Measurements from ENCODE around the gene PRR36. TPM values are rescaled to one million over a fixed set of nuclear protein-coding genes. Genes with fewer than 3 reads are reported as not detected.
A peak's percentile ranks its signal among the peaks of the same experiment; 100 is the strongest.

Gene PRR36
- total RNA-seq, 1 experiment from 2014 or later, result 0.26 TPM

DNA sequence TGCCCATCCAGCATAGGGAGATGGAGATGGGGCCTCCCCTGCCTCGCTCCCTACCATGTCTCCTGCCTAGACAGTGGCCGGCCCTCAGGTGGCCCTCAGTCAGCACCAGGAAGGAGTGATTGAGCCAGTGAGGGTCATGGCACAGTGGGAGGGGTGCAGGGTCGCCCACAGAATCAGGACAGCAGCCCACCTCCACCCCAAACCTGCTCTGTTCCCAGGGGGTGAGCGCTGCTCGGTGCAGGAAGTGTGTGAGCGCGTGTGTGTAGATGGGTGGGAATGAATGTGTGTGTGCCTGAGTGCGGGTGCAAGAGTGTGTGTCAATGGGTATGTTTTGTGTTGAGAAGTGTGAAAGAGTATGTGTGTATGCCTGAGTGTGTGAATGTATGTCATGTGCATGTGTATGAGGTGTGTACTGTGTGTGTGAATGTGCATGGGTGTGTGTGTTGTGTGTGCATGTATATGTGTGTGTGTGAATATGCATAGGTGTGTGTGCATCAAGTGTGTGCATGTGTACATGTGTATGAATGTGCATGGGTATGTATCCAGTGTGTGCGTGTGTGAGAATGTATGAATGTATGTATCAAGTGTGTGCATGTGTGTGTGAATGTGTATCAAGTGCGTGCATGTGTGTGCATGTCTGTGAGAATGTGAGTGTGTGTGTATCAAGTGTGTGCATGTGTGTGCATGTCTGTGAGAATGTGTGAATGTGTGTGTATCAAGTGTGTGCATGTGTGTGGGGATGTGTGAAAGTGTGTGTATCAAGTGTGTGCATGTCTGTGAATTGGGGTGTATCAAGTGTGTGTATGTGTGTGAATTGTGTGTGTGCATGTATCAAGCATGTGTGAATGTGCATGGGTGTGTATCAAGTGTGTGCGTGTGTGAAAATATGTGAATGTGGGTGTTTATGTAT is 32.2 kb downstream of the PRR36 start:
- DNase-seq (ENCODE audit: unreplicated experiment), result no peak
- POLR2A ChIA-PET, result no interaction called here
- Mint-ChIP-seq H3K27ac (ENCODE audit: low read depth, unreplicated experiment) (no peak overlapping the region), H3K4me1 (ENCODE audit: insufficient read depth, unreplicated experiment) (peaks cover 14% of the 10 kb centered on the region), H3K4me3 (ENCODE audit: unreplicated experiment) (no peak overlapping the region), H3K27me3 (ENCODE audit: insufficient read depth, unreplicated experiment) (no peaks in the 10 kb centered on the region), H3K36me3 (ENCODE audit: insufficient read depth, unreplicated experiment) (peaks cover 12% of the 10 kb centered on the region), H3K9me3 (ENCODE audit: unreplicated experiment) (no peaks in the 10 kb centered on the region)
- intact Hi-C loops (cut with micrococcal nuclease), result no loop called here
- CTCF ChIA-PET, result no interaction called here
- no TSS peak for BruUV-seq (replicated peaks)
- TF ChIP-seq, protein P1, sequence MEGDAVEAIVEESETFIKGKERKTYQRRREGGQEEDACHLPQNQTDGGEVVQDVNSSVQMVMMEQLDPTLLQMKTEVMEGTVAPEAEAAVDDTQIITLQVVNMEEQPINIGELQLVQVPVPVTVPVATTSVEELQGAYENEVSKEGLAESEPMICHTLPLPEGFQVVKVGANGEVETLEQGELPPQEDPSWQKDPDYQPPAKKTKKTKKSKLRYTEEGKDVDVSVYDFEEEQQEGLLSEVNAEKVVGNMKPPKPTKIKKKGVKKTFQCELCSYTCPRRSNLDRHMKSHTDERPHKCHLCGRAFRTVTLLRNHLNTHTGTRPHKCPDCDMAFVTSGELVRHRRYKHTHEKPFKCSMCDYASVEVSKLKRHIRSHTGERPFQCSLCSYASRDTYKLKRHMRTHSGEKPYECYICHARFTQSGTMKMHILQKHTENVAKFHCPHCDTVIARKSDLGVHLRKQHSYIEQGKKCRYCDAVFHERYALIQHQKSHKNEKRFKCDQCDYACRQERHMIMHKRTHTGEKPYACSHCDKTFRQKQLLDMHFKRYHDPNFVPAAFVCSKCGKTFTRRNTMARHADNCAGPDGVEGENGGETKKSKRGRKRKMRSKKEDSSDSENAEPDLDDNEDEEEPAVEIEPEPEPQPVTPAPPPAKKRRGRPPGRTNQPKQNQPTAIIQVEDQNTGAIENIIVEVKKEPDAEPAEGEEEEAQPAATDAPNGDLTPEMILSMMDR (IDR thresholded peaks at IDR 0.05; ENCODE audit: unreplicated experiment), result no peak

DNA sequence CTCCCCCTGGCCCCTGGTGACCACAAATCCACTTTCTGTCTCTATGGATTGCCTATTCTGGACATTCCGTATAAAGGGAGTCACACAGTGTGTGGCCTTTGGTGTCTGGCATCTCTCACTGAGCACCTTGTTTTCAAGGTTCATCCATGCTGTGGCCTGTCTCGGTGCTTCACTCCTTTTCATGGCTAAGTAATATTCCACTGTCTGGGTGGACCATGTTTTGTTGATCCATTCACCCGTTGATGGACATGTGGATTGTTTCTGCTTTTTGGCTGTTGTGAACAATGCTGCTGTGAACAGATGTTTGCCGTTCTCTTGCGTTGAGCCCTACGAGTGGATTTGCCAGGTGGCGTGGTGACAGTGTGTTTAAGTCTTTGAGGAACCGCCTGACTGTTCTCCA is 33.6 kb downstream of the PRR36 start:
- Mint-ChIP-seq H3K36me3 (ENCODE audit: insufficient read depth, unreplicated experiment) (peaks cover 12% of the 10 kb centered on the region), H3K4me3 (ENCODE audit: unreplicated experiment) (no peak overlapping the region), H3K27ac (ENCODE audit: low read depth, unreplicated experiment) (no peak overlapping the region), H3K9me3 (ENCODE audit: unreplicated experiment) (no peaks in the 10 kb centered on the region), H3K4me1 (ENCODE audit: insufficient read depth, unreplicated experiment) (peaks cover 14% of the 10 kb centered on the region), H3K27me3 (ENCODE audit: insufficient read depth, unreplicated experiment) (no peaks in the 10 kb centered on the region)
- DNase-seq (ENCODE audit: unreplicated experiment), result no peak
- ChIA-PET POLR2A (no interaction called here), CTCF (interaction anchor here (0.8 kb wide), 1 partner anchor 12 kb away, joined by 3 read pairs; no protein-coding TSS in a partner anchor)
- TF ChIP-seq, protein P1 (IDR thresholded peaks at IDR 0.05; ENCODE audit: unreplicated experiment), result no peak
- BruUV-seq (replicated peaks), result no TSS peak
- intact Hi-C loops (cut with micrococcal nuclease), result no loop called here

DNA sequence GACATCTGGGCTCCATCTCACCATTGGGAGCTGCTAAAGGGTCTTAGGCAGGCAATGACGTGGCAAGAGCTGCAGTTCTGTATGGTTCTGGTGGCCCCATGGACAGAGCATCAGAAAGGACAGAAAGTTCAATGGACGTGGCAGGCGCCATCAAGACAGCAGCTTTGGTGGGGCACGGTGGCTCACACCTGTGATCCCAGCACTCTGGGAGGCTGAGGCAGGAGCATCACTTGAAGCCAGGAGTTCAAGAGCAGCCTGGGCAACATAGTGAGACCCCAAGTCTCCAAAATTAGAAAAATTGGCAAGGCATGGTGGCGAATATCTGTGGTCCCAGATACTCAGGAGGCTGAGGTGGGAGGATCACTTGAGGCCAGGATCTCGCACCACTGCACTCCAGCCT is 34.7 kb downstream of the PRR36 start:
- intact Hi-C loops (cut with micrococcal nuclease), result no loop called here
- Mint-ChIP-seq H3K4me1 (ENCODE audit: insufficient read depth, unreplicated experiment) (peaks cover 14% of the 10 kb centered on the region), H3K27me3 (ENCODE audit: insufficient read depth, unreplicated experiment) (no peaks in the 10 kb centered on the region), H3K36me3 (ENCODE audit: insufficient read depth, unreplicated experiment) (peaks cover 12% of the 10 kb centered on the region), H3K4me3 (ENCODE audit: unreplicated experiment) (no peak overlapping the region), H3K27ac (ENCODE audit: low read depth, unreplicated experiment) (no peak overlapping the region), H3K9me3 (ENCODE audit: unreplicated experiment) (no peaks in the 10 kb centered on the region)
- POLR2A ChIA-PET, result no interaction called here
- no TSS peak for BruUV-seq (replicated peaks)
- DNase-seq (ENCODE audit: unreplicated experiment), result no peak
- CTCF ChIA-PET, result interaction anchor here (0.7 to 0.8 kb wide), 2 partner anchors 76 to 380 kb away, joined by 3 read pairs; no protein-coding TSS in a partner anchor
- TF ChIP-seq, protein P1 (IDR thresholded peaks at IDR 0.05; ENCODE audit: unreplicated experiment), result no peak

DNA sequence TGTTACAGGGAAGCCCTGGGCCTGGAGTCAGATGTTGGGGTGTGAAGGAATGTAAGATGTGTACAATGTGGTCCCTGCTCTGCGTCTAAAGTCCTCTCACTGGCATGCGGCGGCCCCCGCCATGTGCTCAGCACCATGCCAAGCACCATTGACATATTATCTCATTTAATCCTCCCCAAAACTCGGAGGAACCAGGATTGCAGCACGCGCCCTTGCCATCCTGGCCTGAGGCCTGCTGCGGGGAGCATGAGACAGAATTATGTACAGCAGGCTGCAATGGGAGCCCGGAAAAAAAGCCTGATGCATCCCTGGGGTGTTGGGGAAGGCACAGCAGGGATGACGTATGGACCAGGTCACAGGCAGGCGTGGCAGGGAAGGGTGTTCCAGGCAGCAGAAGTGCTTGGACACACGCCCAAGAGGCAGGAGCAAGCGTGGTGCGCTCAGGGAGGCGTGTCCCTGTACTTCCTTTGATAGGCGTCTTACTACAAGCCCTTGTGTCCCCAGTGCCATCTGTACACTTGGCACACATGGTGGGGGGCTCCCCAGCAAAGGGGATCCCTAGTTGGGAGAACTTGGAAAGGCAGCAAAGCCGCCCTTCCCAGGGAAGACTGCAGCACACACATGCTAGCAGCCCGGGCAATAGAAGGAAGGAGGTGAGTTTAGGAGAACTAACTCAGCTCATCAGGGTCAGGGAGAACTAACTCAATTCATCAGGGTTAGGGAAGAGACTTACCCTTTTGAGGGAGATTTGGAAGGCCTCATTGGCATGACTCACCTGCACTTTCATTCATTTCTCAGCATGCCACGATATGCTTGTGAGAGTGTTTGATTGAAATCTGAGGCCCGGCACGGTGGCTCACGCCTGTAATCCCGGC is 40.7 kb downstream of the PRR36 start:
- H3K27me3 Mint-ChIP-seq (ENCODE audit: insufficient read depth, unreplicated experiment), result no peaks in the 10 kb centered on the region
- peaks cover 17% of the 10 kb centered on the region for H3K36me3 Mint-ChIP-seq (ENCODE audit: insufficient read depth, unreplicated experiment)
- POLR2A ChIA-PET, result interaction anchor here (0.6 to 3.3 kb wide), 7 partner anchors 33 to 144 kb away, joined by 3 to 14 read pairs (median 3); partner anchors contain the start of gene MAP2K7
- BruUV-seq (replicated peaks), result TSS peak; percentile 34
- no peaks in the 10 kb centered on the region for H3K9me3 Mint-ChIP-seq (ENCODE audit: unreplicated experiment)
- CTCF ChIA-PET, result interaction anchor here (0.7 to 1.8 kb wide), 4 partner anchors 19 to 147 kb away, joined by 3 to 7 read pairs (median 4); no protein-coding TSS in a partner anchor
- DNase-seq (ENCODE audit: unreplicated experiment), result peak; percentile 98
- H3K4me1 Mint-ChIP-seq (ENCODE audit: insufficient read depth, unreplicated experiment), result peaks cover 44% of the 10 kb centered on the region
- H3K27ac Mint-ChIP-seq (ENCODE audit: low read depth, unreplicated experiment), result peak overlapping the region; percentile 97
- peak overlapping the region; percentile 63 for H3K4me3 Mint-ChIP-seq (ENCODE audit: unreplicated experiment)
- intact Hi-C loops (cut with micrococcal nuclease), result no loop called here
- TF ChIP-seq, protein P1 (IDR thresholded peaks at IDR 0.05; ENCODE audit: unreplicated experiment), result no peak
